ENCODE results near the gene IRS4.

The IRS4 gene

GRCh38 chrX:108736509-108737479 lies at the start of gene IRS4 (continued):
- no peak for TF ChIP-seq ZBTB6 (tag by site-specific recombination; IDR thresholded peaks at IDR 0.05)
- no peak for TF ChIP-seq ZNF48 (tag by site-specific recombination; IDR thresholded peaks at IDR 0.05)
- no peak for TF ChIP-seq ZSCAN18 (tag by site-specific recombination; IDR thresholded peaks at IDR 0.05)
- no peak for TF ChIP-seq ZNF658 (tag by site-specific recombination; IDR thresholded peaks at IDR 0.05)
- no peak for TF ChIP-seq ZNF138 (tag by site-specific recombination; IDR thresholded peaks at IDR 0.05; ENCODE audit: borderline replicate concordance)
- peak; percentile 88 for TF ChIP-seq EGR2 (tag by site-specific recombination; IDR thresholded peaks at IDR 0.05; ENCODE audit: low read depth)
- no peak for TF ChIP-seq HOXA7 (CRISPR knock-in tag; IDR thresholded peaks at IDR 0.05; ENCODE audit: borderline replicate concordance)
- TF ChIP-seq ZNF23 (tag by site-specific recombination; IDR thresholded peaks at IDR 0.05; ENCODE audit: borderline replicate concordance) = no peak
- no peak for TF ChIP-seq YY2 (tag by site-specific recombination; IDR thresholded peaks at IDR 0.05)
- no peak for TF ChIP-seq ZNF501 (tag by site-specific recombination; IDR thresholded peaks at IDR 0.05)
- no peak for TF ChIP-seq ZNF211 (tag by site-specific recombination; IDR thresholded peaks at IDR 0.05; ENCODE audit: low read depth)
- TF ChIP-seq KLF1 (tag by site-specific recombination; IDR thresholded peaks at IDR 0.05) = peak; percentile 27; the same call in 1 of the 2 replicates
- TF ChIP-seq, protein P1, sequence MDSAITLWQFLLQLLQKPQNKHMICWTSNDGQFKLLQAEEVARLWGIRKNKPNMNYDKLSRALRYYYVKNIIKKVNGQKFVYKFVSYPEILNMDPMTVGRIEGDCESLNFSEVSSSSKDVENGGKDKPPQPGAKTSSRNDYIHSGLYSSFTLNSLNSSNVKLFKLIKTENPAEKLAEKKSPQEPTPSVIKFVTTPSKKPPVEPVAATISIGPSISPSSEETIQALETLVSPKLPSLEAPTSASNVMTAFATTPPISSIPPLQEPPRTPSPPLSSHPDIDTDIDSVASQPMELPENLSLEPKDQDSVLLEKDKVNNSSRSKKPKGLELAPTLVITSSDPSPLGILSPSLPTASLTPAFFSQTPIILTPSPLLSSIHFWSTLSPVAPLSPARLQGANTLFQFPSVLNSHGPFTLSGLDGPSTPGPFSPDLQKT (IDR thresholded peaks at IDR 0.05; ENCODE audit: borderline replicate concordance, low read depth, low read length) = no peak
- peak; percentile 18; the same call in 1 of the 2 replicates for TF ChIP-seq ZFP69B (tag by site-specific recombination; IDR thresholded peaks at IDR 0.05)
- no peak for TF ChIP-seq ZNF155 (tag by site-specific recombination; IDR thresholded peaks at IDR 0.05)
- no peak for TF ChIP-seq ZNF19 (tag by site-specific recombination; IDR thresholded peaks at IDR 0.05; ENCODE audit: low read depth)
- peak; percentile 87 for TF ChIP-seq ZBTB17 (tag by site-specific recombination; IDR thresholded peaks at IDR 0.05)
- TF ChIP-seq ZNF670 (tag by site-specific recombination; IDR thresholded peaks at IDR 0.05; ENCODE audit: low read depth) = no peak
- TF ChIP-seq, protein P2, sequence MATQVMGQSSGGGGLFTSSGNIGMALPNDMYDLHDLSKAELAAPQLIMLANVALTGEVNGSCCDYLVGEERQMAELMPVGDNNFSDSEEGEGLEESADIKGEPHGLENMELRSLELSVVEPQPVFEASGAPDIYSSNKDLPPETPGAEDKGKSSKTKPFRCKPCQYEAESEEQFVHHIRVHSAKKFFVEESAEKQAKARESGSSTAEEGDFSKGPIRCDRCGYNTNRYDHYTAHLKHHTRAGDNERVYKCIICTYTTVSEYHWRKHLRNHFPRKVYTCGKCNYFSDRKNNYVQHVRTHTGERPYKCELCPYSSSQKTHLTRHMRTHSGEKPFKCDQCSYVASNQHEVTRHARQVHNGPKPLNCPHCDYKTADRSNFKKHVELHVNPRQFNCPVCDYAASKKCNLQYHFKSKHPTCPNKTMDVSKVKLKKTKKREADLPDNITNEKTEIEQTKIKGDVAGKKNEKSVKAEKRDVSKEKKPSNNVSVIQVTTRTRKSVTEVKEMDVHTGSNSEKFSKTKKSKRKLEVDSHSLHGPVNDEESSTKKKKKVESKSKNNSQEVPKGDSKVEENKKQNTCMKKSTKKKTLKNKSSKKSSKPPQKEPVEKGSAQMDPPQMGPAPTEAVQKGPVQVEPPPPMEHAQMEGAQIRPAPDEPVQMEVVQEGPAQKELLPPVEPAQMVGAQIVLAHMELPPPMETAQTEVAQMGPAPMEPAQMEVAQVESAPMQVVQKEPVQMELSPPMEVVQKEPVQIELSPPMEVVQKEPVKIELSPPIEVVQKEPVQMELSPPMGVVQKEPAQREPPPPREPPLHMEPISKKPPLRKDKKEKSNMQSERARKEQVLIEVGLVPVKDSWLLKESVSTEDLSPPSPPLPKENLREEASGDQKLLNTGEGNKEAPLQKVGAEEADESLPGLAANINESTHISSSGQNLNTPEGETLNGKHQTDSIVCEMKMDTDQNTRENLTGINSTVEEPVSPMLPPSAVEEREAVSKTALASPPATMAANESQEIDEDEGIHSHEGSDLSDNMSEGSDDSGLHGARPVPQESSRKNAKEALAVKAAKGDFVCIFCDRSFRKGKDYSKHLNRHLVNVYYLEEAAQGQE (tag by site-specific recombination; IDR thresholded peaks at IDR 0.05) = no peak
- peak; percentile 94 for TF ChIP-seq SP3 (tag by site-specific recombination; IDR thresholded peaks at IDR 0.05)
- TF ChIP-seq, protein P3, sequence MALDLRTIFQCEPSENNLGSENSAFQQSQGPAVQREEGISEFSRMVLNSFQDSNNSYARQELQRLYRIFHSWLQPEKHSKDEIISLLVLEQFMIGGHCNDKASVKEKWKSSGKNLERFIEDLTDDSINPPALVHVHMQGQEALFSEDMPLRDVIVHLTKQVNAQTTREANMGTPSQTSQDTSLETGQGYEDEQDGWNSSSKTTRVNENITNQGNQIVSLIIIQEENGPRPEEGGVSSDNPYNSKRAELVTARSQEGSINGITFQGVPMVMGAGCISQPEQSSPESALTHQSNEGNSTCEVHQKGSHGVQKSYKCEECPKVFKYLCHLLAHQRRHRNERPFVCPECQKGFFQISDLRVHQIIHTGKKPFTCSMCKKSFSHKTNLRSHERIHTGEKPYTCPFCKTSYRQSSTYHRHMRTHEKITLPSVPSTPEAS (tag by site-specific recombination; IDR thresholded peaks at IDR 0.05) = no peak
- TF ChIP-seq, protein P4, sequence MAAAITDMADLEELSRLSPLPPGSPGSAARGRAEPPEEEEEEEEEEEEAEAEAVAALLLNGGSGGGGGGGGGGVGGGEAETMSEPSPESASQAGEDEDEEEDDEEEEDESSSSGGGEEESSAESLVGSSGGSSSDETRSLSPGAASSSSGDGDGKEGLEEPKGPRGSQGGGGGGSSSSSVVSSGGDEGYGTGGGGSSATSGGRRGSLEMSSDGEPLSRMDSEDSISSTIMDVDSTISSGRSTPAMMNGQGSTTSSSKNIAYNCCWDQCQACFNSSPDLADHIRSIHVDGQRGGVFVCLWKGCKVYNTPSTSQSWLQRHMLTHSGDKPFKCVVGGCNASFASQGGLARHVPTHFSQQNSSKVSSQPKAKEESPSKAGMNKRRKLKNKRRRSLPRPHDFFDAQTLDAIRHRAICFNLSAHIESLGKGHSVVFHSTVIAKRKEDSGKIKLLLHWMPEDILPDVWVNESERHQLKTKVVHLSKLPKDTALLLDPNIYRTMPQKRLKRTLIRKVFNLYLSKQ (tag by site-specific recombination; IDR thresholded peaks at IDR 0.05; ENCODE audit: borderline replicate concordance) = no peak
- no peak for TF ChIP-seq ZSCAN23 (tag by site-specific recombination; IDR thresholded peaks at IDR 0.05)
- TF ChIP-seq ZNF704 (tag by site-specific recombination; IDR thresholded peaks at IDR 0.05) = no peak
- TF ChIP-seq GLIS2 (tag by site-specific recombination; IDR thresholded peaks at IDR 0.05) = peak; percentile 89
- no peak for TF ChIP-seq MEIS1 (CRISPR knock-in tag; IDR thresholded peaks at IDR 0.05; ENCODE audit: borderline replicate concordance)
- TF ChIP-seq ZNF214 (tag by site-specific recombination; IDR thresholded peaks at IDR 0.05; ENCODE audit: borderline replicate concordance) = no peak
- peak; percentile 83 for TF ChIP-seq OSR2 (tag by site-specific recombination; IDR thresholded peaks at IDR 0.05)
- no peak for TF ChIP-seq PRDM1 (tag by site-specific recombination; IDR thresholded peaks at IDR 0.05)
